Neural progenitor cell (in vitro differentiated cells): Measurements from ENCODE around the gene C1orf185.

ENCODE experiments used
- EZH2 ChIP-seq: fragments of 200-600 bp; sonication (generic); IDR thresholded peaks from 2 replicates; pipeline ENCODE4 v1.6.1; 2017; ENCODE audit warnings: antibody characterized with exemption, mild to moderate bottlenecking, moderate library complexity
- EZH2phosphoT487 ChIP-seq: fragments of 200-600 bp; sonication (generic); IDR thresholded peaks from 2 replicates; pipeline ENCODE4 v1.6.1; 2017; ENCODE audit warnings: antibody characterized with exemption
- TF ChIP-seq, protein P1 (sequence below): fragments of 200-600 bp; sonication (generic); IDR thresholded peaks from 2 replicates; pipeline ENCODE4 v1.5.1; 2017; ENCODE audit warnings: antibody characterized with exemption, mild to moderate bottlenecking

DNA sequence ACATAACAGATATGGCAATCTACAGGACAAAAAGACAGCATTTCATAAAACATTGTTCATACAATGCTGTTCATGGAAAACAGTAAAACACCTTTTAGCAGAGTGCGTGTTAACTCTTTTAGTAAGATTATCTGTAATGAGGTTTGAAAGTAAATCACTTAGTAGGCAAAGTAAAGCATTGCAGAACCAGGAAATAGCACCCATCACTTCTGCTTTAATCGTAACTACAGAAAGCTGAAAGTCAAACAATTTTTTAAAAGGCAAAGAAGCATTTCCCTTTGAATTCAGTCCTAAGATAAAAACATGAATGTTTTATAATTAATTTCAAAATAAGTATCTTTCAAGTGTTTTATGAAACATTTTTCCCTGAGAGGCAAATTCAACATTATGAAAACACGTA, 70.8 kb downstream of the C1orf185 start:
- TF ChIP-seq, protein P1, sequence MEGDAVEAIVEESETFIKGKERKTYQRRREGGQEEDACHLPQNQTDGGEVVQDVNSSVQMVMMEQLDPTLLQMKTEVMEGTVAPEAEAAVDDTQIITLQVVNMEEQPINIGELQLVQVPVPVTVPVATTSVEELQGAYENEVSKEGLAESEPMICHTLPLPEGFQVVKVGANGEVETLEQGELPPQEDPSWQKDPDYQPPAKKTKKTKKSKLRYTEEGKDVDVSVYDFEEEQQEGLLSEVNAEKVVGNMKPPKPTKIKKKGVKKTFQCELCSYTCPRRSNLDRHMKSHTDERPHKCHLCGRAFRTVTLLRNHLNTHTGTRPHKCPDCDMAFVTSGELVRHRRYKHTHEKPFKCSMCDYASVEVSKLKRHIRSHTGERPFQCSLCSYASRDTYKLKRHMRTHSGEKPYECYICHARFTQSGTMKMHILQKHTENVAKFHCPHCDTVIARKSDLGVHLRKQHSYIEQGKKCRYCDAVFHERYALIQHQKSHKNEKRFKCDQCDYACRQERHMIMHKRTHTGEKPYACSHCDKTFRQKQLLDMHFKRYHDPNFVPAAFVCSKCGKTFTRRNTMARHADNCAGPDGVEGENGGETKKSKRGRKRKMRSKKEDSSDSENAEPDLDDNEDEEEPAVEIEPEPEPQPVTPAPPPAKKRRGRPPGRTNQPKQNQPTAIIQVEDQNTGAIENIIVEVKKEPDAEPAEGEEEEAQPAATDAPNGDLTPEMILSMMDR, result no peak
- TF ChIP-seq EZH2 (no peak), EZH2phosphoT487 (no peak)
